Breast epithelium (tissue), 3 donors: Measurements from ENCODE around the gene ORM2.

ENCODE experiments used
- POLR2A ChIP-seq: fragments of 450-650 bp; IDR thresholded peaks from one replicate; pipeline ENCODE4 v1.6.1; 2016; ENCODE audit warnings: antibody characterized with exemption, mild to moderate bottlenecking, moderate library complexity
- TF ChIP-seq, protein P1 (sequence below), 3 donors: fragments of 450-650 bp; IDR thresholded peaks; one replicate each; pipeline ENCODE4 v1.5.1; 2016 to 2017; ENCODE audit warnings: antibody characterized with exemption in 3 of 3, mild to moderate bottlenecking in 3 of 3, moderate library complexity in 3 of 3

DNA sequence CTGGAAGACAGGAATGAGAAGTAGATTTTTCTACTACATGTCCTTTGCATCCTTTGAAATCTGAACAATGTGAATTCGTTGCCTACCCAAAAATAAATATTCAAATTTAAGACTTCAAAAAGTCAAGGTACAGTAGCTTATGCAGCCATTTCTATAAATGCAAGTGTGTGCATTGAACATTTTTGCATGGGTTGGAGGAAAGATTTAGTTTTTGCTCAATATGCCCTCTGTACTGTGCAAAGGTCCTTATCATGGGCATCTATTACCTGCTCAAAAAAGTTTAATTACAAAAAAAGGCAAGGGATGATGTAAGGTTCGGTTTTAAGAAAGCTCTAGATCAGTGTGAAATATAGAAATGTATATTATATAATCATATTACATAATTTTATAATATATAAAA, 35.5 kb downstream of the ORM2 start:
- TF ChIP-seq, protein P1, sequence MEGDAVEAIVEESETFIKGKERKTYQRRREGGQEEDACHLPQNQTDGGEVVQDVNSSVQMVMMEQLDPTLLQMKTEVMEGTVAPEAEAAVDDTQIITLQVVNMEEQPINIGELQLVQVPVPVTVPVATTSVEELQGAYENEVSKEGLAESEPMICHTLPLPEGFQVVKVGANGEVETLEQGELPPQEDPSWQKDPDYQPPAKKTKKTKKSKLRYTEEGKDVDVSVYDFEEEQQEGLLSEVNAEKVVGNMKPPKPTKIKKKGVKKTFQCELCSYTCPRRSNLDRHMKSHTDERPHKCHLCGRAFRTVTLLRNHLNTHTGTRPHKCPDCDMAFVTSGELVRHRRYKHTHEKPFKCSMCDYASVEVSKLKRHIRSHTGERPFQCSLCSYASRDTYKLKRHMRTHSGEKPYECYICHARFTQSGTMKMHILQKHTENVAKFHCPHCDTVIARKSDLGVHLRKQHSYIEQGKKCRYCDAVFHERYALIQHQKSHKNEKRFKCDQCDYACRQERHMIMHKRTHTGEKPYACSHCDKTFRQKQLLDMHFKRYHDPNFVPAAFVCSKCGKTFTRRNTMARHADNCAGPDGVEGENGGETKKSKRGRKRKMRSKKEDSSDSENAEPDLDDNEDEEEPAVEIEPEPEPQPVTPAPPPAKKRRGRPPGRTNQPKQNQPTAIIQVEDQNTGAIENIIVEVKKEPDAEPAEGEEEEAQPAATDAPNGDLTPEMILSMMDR (IDR thresholded peaks at IDR 0.05): no peak
- no peak for TF ChIP-seq POLR2A
